Right lobe of liver (tissue), 6 donors: Measurements from ENCODE around the gene KRT26. TPM values are rescaled to one million over a fixed set of nuclear protein-coding genes. Genes with fewer than 3 reads are reported as not detected.

Source experiments
- ATAC-seq, 4 donors: fragments of 200-7000 bp; cut with Tn5 transposase; one replicate each; pipeline ENCODE4 v1.9.1; 2020; ENCODE audit warnings: mild to moderate bottlenecking in 4 of 4, moderate library complexity in 4 of 4
- DNase-seq, 3 donors: peaks; one replicate each; pipeline ENCODE4 v3.0.0-alpha.2; 2020
- H3K27ac ChIP-seq, 3 donors: fragments of 200-600 bp; one replicate each; pipeline ENCODE4 v1.8.0; 2022
- H3K27me3 ChIP-seq, 2 donors: fragments of 200-600 bp; one replicate each; pipeline ENCODE4 v1.8.0; 2022
- H3K36me3 ChIP-seq, 4 donors: fragments of 200-600 bp; sonication (generic) in 1 of 4; one replicate each; pipeline versions ENCODE4 v1.5.1 to v1.8.0; 2017 to 2022; ENCODE audit warnings: control low read depth in 1 of 4
- H3K4me1 ChIP-seq, 4 donors: fragments of 200-600 bp; sonication (generic) in 1 of 4; one replicate each; pipeline versions ENCODE4 v1.5.1 to v1.8.0; 2017 to 2022; ENCODE audit warnings: control low read depth in 1 of 4
- H3K4me3 ChIP-seq, 3 donors: fragments of 200-600 bp; one replicate each; pipeline ENCODE4 v1.8.0; 2022
- H3K9me3 ChIP-seq, 4 donors: fragments of 200-600 bp; sonication (generic) in 1 of 4; one replicate each; pipeline versions ENCODE4 v1.5.1 to v1.8.0; 2017 to 2022; ENCODE audit warnings: control low read depth in 1 of 4
- CTCF ChIP-seq, 4 donors: fragments of 200-600 bp in 3 of 4; fragments of 450-650 bp in 1 of 4; IDR thresholded peaks; one replicate each; pipeline versions ENCODE4 v1.5.1 to v1.8.0; 2016 to 2022; ENCODE audit warnings: antibody characterized with exemption in 4 of 4, mild to moderate bottlenecking in 2 of 4
- POLR2A ChIP-seq: fragments of 450-650 bp; IDR thresholded peaks from one replicate; pipeline ENCODE4 v1.6.1; 2017; ENCODE audit warnings: antibody characterized with exemption, mild to moderate bottlenecking
- WGBS: methylation state at CpG from one replicate; pipeline ENCODE4 v1.1.6; 2018; ENCODE audit warnings: low coverage, low lambda C conversion rate; ENCODE audit not compliant: insufficient coverage; ENCODE audit errors: missing lambda C conversion rate; 5-methylcytosine and 5-hydroxymethylcytosine counted together
- intact Hi-C, 2 donors: fragments of 100-400 bp; cut with DNase I; formaldehyde crosslinking; loops; one replicate each; pipeline versions ENCODE4 v1.11.2 to v1.14.1; 2022
- total RNA-seq, 6 experiments: library from RNA; depleted of rRNA in 2 of 6; stranded (reverse); fragments of >200 nt in 2 of 6; fragmentation: NEBNext Ultra II Directional in 3 of 6; extraction: Animal tissue kit (Norgen Biotek cat#: 25700) in 3 of 6; gene quantifications; one replicate each; pipeline versions ENCODE4 v1.1.0 to v1.2.4, GENCODE V29; 2016 to 2023
- donor health status: DM: no; HTN: yes; CAD: no.
- donor health status: DM: no; HTN: no; CAD: no.
- donor health status: DM: no; HTN: no; CAD: no.
- donor health status: DM: no; HTN: yes; CAD: no.
- donor health status: DM: no; HTN: yes; CAD: no.

The KRT26 gene
- total RNA-seq, 6 experiments from 2014 or later = not detected

DNA sequence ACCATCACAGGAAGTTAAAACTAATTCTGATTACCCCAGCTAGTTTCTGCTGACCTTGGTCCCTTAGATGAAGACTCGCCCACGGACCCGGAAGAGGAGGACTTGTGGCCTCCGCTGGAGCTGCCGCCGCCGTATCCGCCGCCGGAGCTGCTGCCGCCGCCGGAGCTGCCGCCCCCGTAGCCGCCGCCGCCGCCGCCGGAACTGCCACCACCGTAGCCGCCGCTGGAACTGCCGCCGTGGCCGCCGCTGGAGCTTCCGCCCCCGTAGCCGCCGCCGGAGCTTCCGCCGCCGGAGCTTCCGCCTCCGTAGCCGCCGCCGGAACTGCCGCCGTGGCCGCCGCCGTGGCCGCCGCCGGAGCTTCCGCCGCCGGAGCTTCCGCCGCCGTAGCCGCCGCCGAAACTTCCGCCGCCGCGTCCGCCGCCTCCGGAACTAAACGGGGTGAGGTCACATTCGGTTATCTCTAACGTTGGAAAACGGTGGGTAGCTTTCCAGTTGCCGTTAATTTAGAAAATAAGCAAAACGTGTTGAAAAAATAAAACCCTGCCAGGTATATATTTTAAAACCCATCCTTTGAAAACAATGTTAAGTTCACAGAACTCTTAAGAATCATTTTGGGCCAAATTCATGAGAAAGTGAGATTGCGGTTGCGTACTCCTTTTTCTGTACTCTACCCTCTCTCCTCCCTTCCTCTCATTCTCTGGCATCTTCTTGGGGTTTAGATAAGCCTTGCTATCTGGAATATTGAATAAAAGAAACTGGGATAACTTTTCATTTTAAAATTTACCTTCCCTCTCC, 46.9 kb upstream of the KRT26 start:
- TF ChIP-seq CTCF (IDR thresholded peaks at IDR 0.05) = no peak
- TF ChIP-seq POLR2A = peak; percentile 77
- WGBS = 1% methylated on average over 41 of the region's 73 CpGs
- DNase-seq (peak; percentile 83 to 86 (median 85)), ATAC-seq (peak; percentile 95 to 98 (median 96))
- peak overlapping the region; percentile 66 to 78 (median 74) for H3K4me3 ChIP-seq
- H3K36me3 ChIP-seq = no peaks in the 10 kb centered on the region
- intact Hi-C loops = no loop called here
- H3K4me1 ChIP-seq = peaks cover 0 to 6% (median 0%) of the 10 kb centered on the region in 4 donors
- H3K27ac ChIP-seq = peak overlapping the region; percentile 77 to 87 (median 80)
- H3K27me3 ChIP-seq = no peaks in the 10 kb centered on the region
- H3K9me3 ChIP-seq = no peaks in the 10 kb centered on the region

DNA sequence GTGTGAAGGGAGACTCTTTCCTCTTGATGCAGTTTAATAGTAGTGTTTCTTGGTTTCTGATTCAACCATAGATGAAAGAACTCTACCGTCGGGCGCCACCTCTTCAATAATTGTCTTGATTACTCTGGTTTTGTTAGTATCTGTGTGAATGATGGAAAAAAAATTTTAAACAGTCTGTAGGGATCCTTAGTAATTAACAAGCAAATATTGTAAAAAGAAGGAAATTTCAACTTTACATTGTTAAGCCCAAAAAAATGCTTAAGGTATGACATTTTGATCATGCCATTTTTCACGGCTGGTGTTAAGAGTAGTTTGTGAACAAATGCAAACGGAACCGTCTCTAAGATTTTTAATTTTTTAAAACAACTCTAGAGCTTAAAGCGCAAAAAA, 46.3 kb upstream of the KRT26 start:
- Histone ChIP-seq H3K27ac (peak overlapping the region; percentile 77 to 87 (median 80)), H3K4me3 (peak overlapping the region; percentile 66 to 78 (median 74)), H3K4me1 (peaks cover 0 to 6% (median 0%) of the 10 kb centered on the region in 4 donors), H3K27me3 (no peaks in the 10 kb centered on the region), H3K36me3 (no peaks in the 10 kb centered on the region), H3K9me3 (no peaks in the 10 kb centered on the region)
- ATAC-seq (no peak), DNase-seq (no peak)
- TF ChIP-seq CTCF (IDR thresholded peaks at IDR 0.05) (no peak), POLR2A (no peak)
- WGBS = 23% methylated on average over 7 of the region's 7 CpGs
- intact Hi-C loops = no loop called here

DNA sequence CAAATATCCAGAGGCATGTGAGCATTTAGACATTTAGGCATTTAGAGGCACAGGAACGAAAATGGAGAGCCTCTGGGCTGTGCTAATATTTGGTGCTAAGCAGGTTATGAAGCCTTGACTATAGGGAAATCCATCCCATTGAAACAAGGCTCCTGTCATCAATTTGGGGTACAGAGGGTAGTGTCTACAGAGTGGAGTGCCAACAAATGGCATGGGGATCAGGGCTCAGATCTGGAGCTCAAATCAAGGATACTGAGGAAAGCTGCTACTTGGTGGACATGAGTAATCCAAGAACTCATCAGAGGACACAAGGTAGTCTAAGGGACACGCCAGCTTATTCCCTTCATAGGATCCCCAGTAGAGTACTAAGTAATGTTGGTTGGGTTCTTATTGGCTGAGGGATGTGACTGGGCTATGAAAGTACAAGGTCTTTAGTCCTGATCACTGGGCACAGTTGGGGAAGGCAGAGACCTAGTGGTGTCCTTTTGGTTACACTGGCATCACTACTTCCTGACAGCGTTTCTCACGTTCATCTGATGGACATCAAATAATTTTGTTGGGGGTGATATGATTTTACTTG, 45.2 kb upstream of the KRT26 start:
- ATAC-seq = no peak
- no peaks in the 10 kb centered on the region for H3K9me3 ChIP-seq
- no peaks in the 10 kb centered on the region for H3K27me3 ChIP-seq
- peaks cover 0 to 6% (median 0%) of the 10 kb centered on the region in 4 donors for H3K4me1 ChIP-seq
- no peak for DNase-seq
- WGBS = 90% methylated on average over 3 of the region's 4 CpGs
- H3K27ac ChIP-seq = no peak overlapping the region
- intact Hi-C loops = no loop called here
- no peaks in the 10 kb centered on the region for H3K36me3 ChIP-seq
- no peak for TF ChIP-seq CTCF (IDR thresholded peaks at IDR 0.05)
- no peak for TF ChIP-seq POLR2A
- H3K4me3 ChIP-seq = no peak overlapping the region

DNA sequence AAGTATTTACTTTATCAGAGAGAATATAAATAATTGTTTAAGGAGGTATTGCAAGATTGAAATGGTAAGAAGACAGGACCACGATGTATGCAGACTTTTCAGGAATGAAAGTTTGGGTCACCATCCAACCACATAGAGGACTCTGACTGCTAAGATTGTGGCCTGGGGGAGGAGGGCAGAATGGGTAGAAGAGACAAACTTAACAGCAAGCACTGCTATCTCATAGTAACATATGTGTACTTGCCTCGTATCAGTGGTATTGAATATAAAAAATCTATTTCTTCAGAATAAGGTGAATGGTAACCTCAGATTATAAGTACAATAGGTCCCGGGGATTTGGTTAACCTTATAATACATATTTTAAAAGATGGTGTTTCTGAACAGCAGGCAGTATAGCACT, 44.6 kb upstream of the KRT26 start:
- Histone ChIP-seq H3K27ac (no peak overlapping the region), H3K4me1 (peaks cover 0 to 6% (median 0%) of the 10 kb centered on the region in 4 donors), H3K9me3 (no peaks in the 10 kb centered on the region), H3K36me3 (no peaks in the 10 kb centered on the region), H3K4me3 (no peak overlapping the region), H3K27me3 (no peaks in the 10 kb centered on the region)
- WGBS = 94% methylated on average over 3 of the region's 3 CpGs
- ATAC-seq (no peak), DNase-seq (no peak)
- TF ChIP-seq POLR2A = no peak
- TF ChIP-seq CTCF (IDR thresholded peaks at IDR 0.05) = no peak
- intact Hi-C loops = no loop called here
